H1 (cell line): ENCODE measurements around the gene RIMS1. TPM values are rescaled to one million over a fixed set of nuclear protein-coding genes. Genes with fewer than 3 reads are reported as not detected.

Source experiments
- CTCF ChIA-PET: fragments of 300-600 bp; sonication (Branson Sonifier 250); formaldehyde crosslinking; loops from one replicate; lab custom pipeline; 2021; ENCODE audit not compliant: partially characterized antibody; lab: Charles Lee
- POLR2A ChIA-PET: fragments of 300-600 bp; sonication (Branson Sonifier 250); formaldehyde crosslinking; loops from one replicate; lab custom pipeline; 2021; ENCODE audit warnings: inconsistent platforms; ENCODE audit not compliant: partially characterized antibody; lab: Charles Lee
- DNase-seq, 2 experiments: peaks; one replicate each; pipeline versions ENCODE4 v3.0.0 to v3.0.0-alpha.2; 2010 to 2022; ENCODE audit warnings: low spot score in 2 of 2, low read depth in 1 of 2, mixed read lengths in 1 of 2
- FAIRE-seq: peaks from 2 replicates; lab custom pipeline; 2011; peaks lifted over from hg19 to GRCh38; lab: Jason Lieb, UNC
- H2AFZ ChIP-seq: 2 replicates; pipeline ENCODE4 v1.8.1; 2012; ENCODE audit warnings: low read length, inconsistent platforms
- H2AK5ac ChIP-seq: 2 replicates; pipeline ENCODE4 v1.6.1; 2013; ENCODE audit warnings: low read depth, low read length
- H2BK120ac ChIP-seq: replicated peaks from 2 replicates; pipeline ENCODE3; 2013; ENCODE audit warnings: low read depth, low read length, inconsistent platforms
- H2BK12ac ChIP-seq: 2 replicates; pipeline ENCODE4 v1.6.1; 2013; ENCODE audit warnings: low read depth, low read length
- H2BK15ac ChIP-seq: 2 replicates; pipeline ENCODE4 v1.6.1; 2013; ENCODE audit warnings: low read length
- H2BK20ac ChIP-seq: 2 replicates; pipeline ENCODE4 v1.6.1; 2013; ENCODE audit warnings: low read length
- H2BK5ac ChIP-seq: 2 replicates; pipeline ENCODE4 v1.6.1; 2013; ENCODE audit warnings: low read depth, low read length
- H3K14ac ChIP-seq: 2 replicates; pipeline ENCODE4 v1.6.1; 2013; ENCODE audit warnings: inconsistent platforms; ENCODE audit not compliant: insufficient read length
- H3K18ac ChIP-seq: 2 replicates; pipeline ENCODE4 v1.6.1; 2013; ENCODE audit warnings: low read length; ENCODE audit errors: extremely low read depth
- H3K23ac ChIP-seq: 2 replicates; pipeline ENCODE4 v1.6.1; 2013; ENCODE audit warnings: inconsistent platforms; ENCODE audit not compliant: insufficient read length
- H3K23me2 ChIP-seq: 2 replicates; pipeline ENCODE4 v1.6.1; 2013; ENCODE audit warnings: low read depth, low read length
- H3K27ac ChIP-seq: 2 replicates; pipeline ENCODE4 v1.6.1; 2011; ENCODE audit warnings: low read depth, low read length, inconsistent platforms
- H3K27me3 ChIP-seq, 4 experiments: replicated peaks in 1 of 4; 1 replicate in 1 of 4; 2 replicates in 3 of 4; pipeline versions ENCODE4 v1.6.1 to v1.8.1; 2011 to 2013; ENCODE audit warnings: low read length in 3 of 4, mild to moderate bottlenecking in 3 of 4, inconsistent platforms in 2 of 4, mixed read lengths in 2 of 4, moderate library complexity in 1 of 4; ENCODE audit not compliant: control insufficient read depth in 3 of 4, insufficient read depth in 3 of 4; ENCODE audit errors: extremely low read depth in 1 of 4
- H3K36me3 ChIP-seq, 4 experiments: 2 replicates each; pipeline versions ENCODE4 v1.6.1 to v1.8.1; 2011 to 2013; ENCODE audit warnings: mild to moderate bottlenecking in 4 of 4, low read length in 3 of 4, moderate library complexity in 2 of 4, control low read depth in 1 of 4, inconsistent platforms in 1 of 4; ENCODE audit not compliant: insufficient read depth in 4 of 4, control insufficient read depth in 2 of 4
- H3K4ac ChIP-seq: replicated peaks from 2 replicates; pipeline ENCODE3; 2013; ENCODE audit warnings: low read length, low read depth, mixed read lengths, inconsistent platforms; ENCODE audit not compliant: insufficient read length
- H3K4me1 ChIP-seq, 4 experiments: replicated peaks in 1 of 4; 1 replicate in 1 of 4; 2 replicates in 3 of 4; pipeline versions ENCODE4 v1.6.1 to v1.8.1; 2011 to 2013; ENCODE audit warnings: low read length in 3 of 4, inconsistent platforms in 2 of 4, mixed read lengths in 1 of 4; ENCODE audit not compliant: insufficient read depth in 4 of 4, control insufficient read depth in 3 of 4
- H3K4me2 ChIP-seq, 2 experiments: 2 replicates each; pipeline versions ENCODE4 v1.6.1 to v1.8.1; 2011 to 2013; ENCODE audit warnings: low read depth in 2 of 2, low read length in 2 of 2, control low read depth in 1 of 2, inconsistent platforms in 1 of 2, mild to moderate bottlenecking in 1 of 2; ENCODE audit not compliant: insufficient read depth in 1 of 2
- H3K4me3 ChIP-seq, 4 experiments: fragments of 200-600, 300-600 bp in 1 of 4; sonication (generic), shearing (Covaris generic), sonication (Bioruptor Twin) in 1 of 4; 2 replicates each; pipeline versions ENCODE4 v1.5.1 to v1.8.1; 2011 to 2016; ENCODE audit warnings: low read length in 4 of 4, low read depth in 3 of 4, control low read depth in 2 of 4, inconsistent platforms in 2 of 4, mild to moderate bottlenecking in 2 of 4, mixed read lengths in 1 of 4, moderate library complexity in 1 of 4; ENCODE audit not compliant: insufficient read depth in 2 of 4; ENCODE audit errors: extremely low read depth in 1 of 4
- H3K56ac ChIP-seq: replicated peaks from 2 replicates; pipeline ENCODE3; 2013; ENCODE audit warnings: low read depth, mild to moderate bottlenecking, mixed read lengths, low read length, inconsistent platforms; ENCODE audit not compliant: insufficient read length
- H3K79me1 ChIP-seq: 2 replicates; pipeline ENCODE4 v1.6.1; 2013; ENCODE audit warnings: low read depth, low read length, control low read depth
- H3K79me2 ChIP-seq, 2 experiments: 2 replicates each; pipeline versions ENCODE4 v1.6.1 to v1.8.1; 2012 to 2013; ENCODE audit warnings: low read length in 2 of 2, mild to moderate bottlenecking in 2 of 2, inconsistent platforms in 1 of 2; ENCODE audit not compliant: insufficient read depth in 2 of 2, control insufficient read depth in 1 of 2
- H3K9ac ChIP-seq, 4 experiments: replicated peaks in 1 of 4; 1 replicate in 1 of 4; 2 replicates in 3 of 4; pipeline versions ENCODE4 v1.6.1 to v1.8.1; 2011 to 2013; ENCODE audit warnings: low read depth in 3 of 4, low read length in 3 of 4, control low read depth in 2 of 4, mild to moderate bottlenecking in 2 of 4, moderate library complexity in 2 of 4, inconsistent platforms in 1 of 4; ENCODE audit errors: extremely low read depth in 1 of 4
- H3K9me3 ChIP-seq, 2 experiments: 2 replicates each; pipeline versions ENCODE4 v1.6.1 to v1.8.1; 2012 to 2013; ENCODE audit warnings: mild to moderate bottlenecking in 2 of 2, moderate library complexity in 2 of 2, control low read depth in 1 of 2, inconsistent platforms in 1 of 2, low read depth in 1 of 2, low read length in 1 of 2, mixed read lengths in 1 of 2; ENCODE audit not compliant: insufficient read depth in 2 of 2
- H4K20me1 ChIP-seq, 2 experiments: replicated peaks in 1 of 2; 2 replicates each; pipeline versions ENCODE3 to v1.8.1; 2011 to 2013; ENCODE audit warnings: inconsistent platforms in 2 of 2, low read length in 2 of 2, mild to moderate bottlenecking in 1 of 2; ENCODE audit not compliant: insufficient read depth in 2 of 2, control insufficient read depth in 1 of 2
- H4K5ac ChIP-seq: 2 replicates; pipeline ENCODE4 v1.6.1; 2013; ENCODE audit warnings: low read length, low read depth, mixed read lengths, inconsistent platforms; ENCODE audit not compliant: insufficient read length
- H4K8ac ChIP-seq: 2 replicates; pipeline ENCODE4 v1.8.0; 2013; ENCODE audit warnings: mild to moderate bottlenecking, moderate library complexity, low read length, inconsistent platforms; ENCODE audit not compliant: insufficient read depth; ENCODE audit errors: extremely low read depth
- H4K91ac ChIP-seq: replicated peaks from 2 replicates; pipeline ENCODE3; 2013; ENCODE audit warnings: low read length, mixed read lengths, inconsistent platforms; ENCODE audit not compliant: insufficient read length
- BACH1 ChIP-seq: IDR thresholded peaks from 2 replicates; pipeline ENCODE4 v1.6.1; 2012; ENCODE audit warnings: low read length, improper control_type of control experiment
- CHD1 ChIP-seq: IDR thresholded peaks from 2 replicates; pipeline ENCODE4 v1.6.1; 2012; ENCODE audit warnings: low read depth, low read length, improper control_type of control experiment
- CHD2 ChIP-seq: IDR thresholded peaks from 2 replicates; pipeline ENCODE4 v1.6.1; 2012; ENCODE audit warnings: low read length, improper control_type of control experiment
- CTBP2 ChIP-seq: IDR thresholded peaks from 2 replicates; pipeline ENCODE4 v1.7.0; 2011; ENCODE audit warnings: borderline replicate concordance, mild to moderate bottlenecking, moderate library complexity, mixed read lengths, low read length; ENCODE audit not compliant: insufficient read depth, insufficient read length
- EP300 ChIP-seq, 2 experiments: IDR thresholded peaks; 1 replicate in 1 of 2; 2 replicates in 1 of 2; pipeline ENCODE4 v1.6.1; 2011 to 2012; ENCODE audit warnings: low read depth in 2 of 2, low read length in 2 of 2, mild to moderate bottlenecking in 2 of 2, borderline replicate concordance in 1 of 2, inconsistent platforms in 1 of 2, moderate library complexity in 1 of 2
- KDM4A ChIP-seq: IDR thresholded peaks from one replicate; pipeline ENCODE4 v1.7.1; 2012; ENCODE audit warnings: low read depth, mild to moderate bottlenecking, moderate library complexity, low read length, inconsistent platforms; ENCODE audit not compliant: severe bottlenecking
- KDM5A ChIP-seq: fragments of 200-600 bp; IDR thresholded peaks from 2 replicates; pipeline ENCODE4 v1.7.1; 2012; ENCODE audit warnings: mild to moderate bottlenecking, low read length, inconsistent platforms, mixed read lengths
- MAFK ChIP-seq: IDR thresholded peaks from 2 replicates; pipeline ENCODE4 v1.6.1; 2012; ENCODE audit warnings: low read depth, mild to moderate bottlenecking, improper control_type of control experiment, low read length
- NANOG ChIP-seq: IDR thresholded peaks from 2 replicates; pipeline ENCODE4 v1.6.1; 2011; ENCODE audit warnings: low read length, low read depth, mild to moderate bottlenecking, inconsistent platforms; ENCODE audit not compliant: insufficient read depth, poor library complexity, severe bottlenecking
- RXRA ChIP-seq: IDR thresholded peaks from 2 replicates; pipeline ENCODE4 v1.6.1; 2011; ENCODE audit warnings: low read depth, mild to moderate bottlenecking, low read length, moderate library complexity; ENCODE audit not compliant: insufficient read depth
- SIN3A ChIP-seq, 2 experiments: IDR thresholded peaks in 1 of 2; conservative IDR thresholded peaks in 1 of 2; 2 replicates each; pipeline ENCODE4 v1.6.1; 2011 to 2012; ENCODE audit warnings: low read length in 2 of 2, improper control_type of control experiment in 1 of 2, low read depth in 1 of 2, mild to moderate bottlenecking in 1 of 2
- SIX5 ChIP-seq: IDR thresholded peaks from 2 replicates; pipeline ENCODE4 v1.6.1; 2011; ENCODE audit warnings: mild to moderate bottlenecking, low read depth, low read length
- SP2 ChIP-seq: IDR thresholded peaks from 2 replicates; pipeline ENCODE4 v1.6.1; 2012; ENCODE audit warnings: mild to moderate bottlenecking, low read length, inconsistent platforms
- SUZ12 ChIP-seq: fragments of 200-600 bp; sonication (generic); IDR thresholded peaks from 2 replicates; pipeline ENCODE4 v1.6.1; 2012; ENCODE audit warnings: mild to moderate bottlenecking, inconsistent platforms, low read length, moderate library complexity, mixed read lengths
- WGBS, 2 experiments: shearing (Covaris generic) in 1 of 2; methylation state at CpG; one replicate each; pipeline versions ENCODE4 v1.1.6 to v1.1.7; 2013 to 2015; ENCODE audit warnings: low lambda C conversion rate in 2 of 2, mixed read lengths in 2 of 2, inconsistent platforms in 1 of 2, low coverage in 1 of 2, missing lambda C conversion rate in 1 of 2; ENCODE audit not compliant: insufficient replicate concordance in 2 of 2, insufficient coverage in 1 of 2, insufficient read length in 1 of 2; ENCODE audit errors: extremely low coverage in 1 of 2, missing lambda C conversion rate in 1 of 2; 5-methylcytosine and 5-hydroxymethylcytosine counted together
- polyA plus RNA-seq, 7 experiments: library from polyadenylated mRNA; depleted of rRNA in 3 of 7; stranded (reverse) in 5 of 7; unstranded in 2 of 7; fragments of >200 nt in 5 of 7; fragments of 200-250 nt in 2 of 7; gene quantifications; 1 replicate in 5 of 7; 2 replicates in 1 of 7; 4 replicates in 1 of 7; pipeline versions ENCODE4 v1.2.1 to v1.2.3, GENCODE V29; 2011 to 2013; ENCODE audit warnings: missing spikeins in 2 of 7, mixed read lengths in 2 of 7
- total RNA-seq: library from RNA; stranded (reverse); fragmentation: NEBNext Ultra II Directional; extraction: Animal tissue kit (Norgen Biotek cat#: 25700); gene quantifications from 2 replicates; pipeline ENCODE4 v1.2.1, GENCODE V29; 2021

The RIMS1 gene
- total and polyA plus RNA-seq, 2 of the 8 experiments (the other 6 are each of a cell fraction or from before 2014, with no cell fraction given), result 0.63 to 2.3 TPM

DNA sequence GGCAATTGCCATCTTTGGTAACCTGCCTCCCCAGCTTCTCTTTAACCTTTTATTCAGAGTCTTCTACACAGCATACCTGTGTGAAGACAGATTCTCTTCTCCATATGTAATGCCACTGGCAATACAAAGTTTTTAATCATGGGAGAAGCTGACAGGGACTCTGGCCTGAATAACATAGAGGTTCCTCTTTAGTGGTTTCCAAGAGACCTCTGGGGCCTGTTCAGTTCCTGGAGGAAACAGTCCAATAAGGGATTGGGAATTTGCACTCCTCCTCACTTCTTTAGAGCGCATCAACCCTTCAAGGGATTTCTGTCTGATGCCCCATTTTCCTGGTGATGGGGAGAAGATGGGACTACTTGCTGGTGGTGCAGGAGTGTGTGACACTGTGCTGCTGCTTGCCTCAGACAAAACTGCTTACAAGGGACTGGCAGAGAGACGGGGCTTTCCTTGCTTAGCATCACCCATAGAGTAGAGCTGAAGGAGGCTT is 1.4 kb downstream of the RIMS1 start:
- H3K23me2 ChIP-seq, result peaks cover 8% of the 10 kb centered on the region; the same call in 1 of the 2 replicates
- H4K20me1 ChIP-seq, result no peaks in the 10 kb centered on the region
- no peaks in the 10 kb centered on the region for H3K79me2 ChIP-seq
- no peak overlapping the region for H2BK15ac ChIP-seq
- H3K4me1 ChIP-seq, result peaks cover 0 to 3% (median 0%) of the 10 kb centered on the region in 4 experiments; a peak in 2 of 7 replicates
- no peak overlapping the region for H3K14ac ChIP-seq
- peak overlapping the region in 2 of 4 experiments; percentile 88; a peak in 3 of 8 replicates for H3K4me3 ChIP-seq
- H2BK5ac ChIP-seq, result no peak overlapping the region
- no peak for FAIRE-seq
- H3K9me3 ChIP-seq, result no peaks in the 10 kb centered on the region
- no peak overlapping the region for H3K9ac ChIP-seq
- no peak overlapping the region for H4K91ac ChIP-seq
- H3K27me3 ChIP-seq, result peaks cover 0 to 6% (median 1%) of the 10 kb centered on the region in 4 experiments; a peak in 2 of 7 replicates
- H3K4me2 ChIP-seq, result peak overlapping the region in 1 of 2 experiments; percentile 81; a peak in 1 of 4 replicates
- H2BK12ac ChIP-seq, result no peak overlapping the region
- no peaks in the 10 kb centered on the region for H3K79me1 ChIP-seq
- no peak overlapping the region for H4K8ac ChIP-seq
- H3K4ac ChIP-seq, result no peak overlapping the region
- no peak overlapping the region for H2AFZ ChIP-seq
- 79% methylated on average over 2 of the region's 2 CpGs; no CpG with 5 or more reads in 1 of the 2 experiments for WGBS, 2 experiments
- no peak overlapping the region for H3K27ac ChIP-seq
- H2BK20ac ChIP-seq, result no peak overlapping the region
- ChIA-PET POLR2A (no interaction called here), CTCF (no interaction called here)
- H3K23ac ChIP-seq, result no peak overlapping the region
- no peak overlapping the region for H4K5ac ChIP-seq
- H2AK5ac ChIP-seq, result no peak overlapping the region
- no peaks in the 10 kb centered on the region; a peak in 1 of 8 replicates for H3K36me3 ChIP-seq
- H2BK120ac ChIP-seq, result no peak overlapping the region
- no peak for DNase-seq
- no peak overlapping the region for H3K56ac ChIP-seq
- no peak overlapping the region for H3K18ac ChIP-seq
- no peak for TF ChIP-seq CHD2
- TF ChIP-seq KDM4A, result no peak
- TF ChIP-seq BACH1, result no peak
- TF ChIP-seq SP2, result no peak
- TF ChIP-seq SUZ12, result no peak
- TF ChIP-seq MAFK, result no peak
- no peak for TF ChIP-seq NANOG
- no peak for TF ChIP-seq KDM5A
- no peak for TF ChIP-seq EP300 (IDR thresholded peaks at IDR 0.05; ENCODE audit: borderline replicate concordance in 1 of 2, low read depth in 2 of 2, low read length in 2 of 2)
- no peak for TF ChIP-seq CHD1
- no peak for TF ChIP-seq SIX5
- TF ChIP-seq RXRA, result no peak
- TF ChIP-seq CTBP2, result no peak
- TF ChIP-seq SIN3A (conservative IDR thresholded peaks at IDR 0.05 in 1 of 2, IDR thresholded peaks at IDR 0.05 in 1 of 2; ENCODE audit: low read depth in 1 of 2, low read length in 2 of 2), result no peak
